ENCODE data around the gene PIP5K1B.
"Not testable (repeated sequence)": the region's sequence is repeated elsewhere in the genome, so short reads cannot be mapped to it uniquely, and the experiment has no call there.

PIP5K1B gene

GRCh38 chr9:69035438-69036308 is 330.6 kb downstream of the PIP5K1B start, which contains the start of gene FXN:
Gene FXN (plus strand): TSS chr9:69035752. CDS start chr9:69035783, 31 bp downstream.
- peak; percentile 79 for DNase-seq

DNA sequence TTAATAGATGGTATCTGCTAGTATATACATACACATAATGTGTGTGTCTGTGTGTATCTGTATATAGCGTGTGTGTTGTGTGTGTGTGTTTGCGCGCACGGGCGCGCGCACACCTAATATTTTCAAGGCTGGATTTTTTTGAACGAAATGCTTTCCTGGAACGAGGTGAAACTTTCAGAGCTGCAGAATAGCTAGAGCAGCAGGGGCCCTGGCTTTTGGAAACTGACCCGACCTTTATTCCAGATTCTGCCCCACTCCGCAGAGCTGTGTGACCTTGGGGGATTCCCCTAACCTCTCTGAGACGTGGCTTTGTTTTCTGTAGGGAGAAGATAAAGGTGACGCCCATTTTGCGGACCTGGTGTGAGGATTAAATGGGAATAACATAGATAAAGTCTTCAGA is 331.3 kb downstream of the PIP5K1B start:
- peak; percentile 1 for DNase-seq

DNA sequence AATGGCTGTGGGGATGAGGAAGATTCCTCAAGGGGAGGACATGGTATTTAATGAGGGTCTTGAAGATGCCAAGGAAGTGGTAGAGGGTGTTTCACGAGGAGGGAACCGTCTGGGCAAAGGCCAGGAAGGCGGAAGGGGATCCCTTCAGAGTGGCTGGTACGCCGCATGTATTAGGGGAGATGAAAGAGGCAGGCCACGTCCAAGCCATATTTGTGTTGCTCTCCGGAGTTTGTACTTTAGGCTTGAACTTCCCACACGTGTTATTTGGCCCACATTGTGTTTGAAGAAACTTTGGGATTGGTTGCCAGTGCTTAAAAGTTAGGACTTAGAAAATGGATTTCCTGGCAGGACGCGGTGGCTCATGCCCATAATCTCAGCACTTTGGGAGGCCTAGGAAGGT is 331.8 kb downstream of the PIP5K1B start:
- no peak for DNase-seq

- DNase-seq: no peak
Measured at GRCh38 chr9:69040646-69041045, 335.6 kb downstream of the PIP5K1B start.

DNA sequence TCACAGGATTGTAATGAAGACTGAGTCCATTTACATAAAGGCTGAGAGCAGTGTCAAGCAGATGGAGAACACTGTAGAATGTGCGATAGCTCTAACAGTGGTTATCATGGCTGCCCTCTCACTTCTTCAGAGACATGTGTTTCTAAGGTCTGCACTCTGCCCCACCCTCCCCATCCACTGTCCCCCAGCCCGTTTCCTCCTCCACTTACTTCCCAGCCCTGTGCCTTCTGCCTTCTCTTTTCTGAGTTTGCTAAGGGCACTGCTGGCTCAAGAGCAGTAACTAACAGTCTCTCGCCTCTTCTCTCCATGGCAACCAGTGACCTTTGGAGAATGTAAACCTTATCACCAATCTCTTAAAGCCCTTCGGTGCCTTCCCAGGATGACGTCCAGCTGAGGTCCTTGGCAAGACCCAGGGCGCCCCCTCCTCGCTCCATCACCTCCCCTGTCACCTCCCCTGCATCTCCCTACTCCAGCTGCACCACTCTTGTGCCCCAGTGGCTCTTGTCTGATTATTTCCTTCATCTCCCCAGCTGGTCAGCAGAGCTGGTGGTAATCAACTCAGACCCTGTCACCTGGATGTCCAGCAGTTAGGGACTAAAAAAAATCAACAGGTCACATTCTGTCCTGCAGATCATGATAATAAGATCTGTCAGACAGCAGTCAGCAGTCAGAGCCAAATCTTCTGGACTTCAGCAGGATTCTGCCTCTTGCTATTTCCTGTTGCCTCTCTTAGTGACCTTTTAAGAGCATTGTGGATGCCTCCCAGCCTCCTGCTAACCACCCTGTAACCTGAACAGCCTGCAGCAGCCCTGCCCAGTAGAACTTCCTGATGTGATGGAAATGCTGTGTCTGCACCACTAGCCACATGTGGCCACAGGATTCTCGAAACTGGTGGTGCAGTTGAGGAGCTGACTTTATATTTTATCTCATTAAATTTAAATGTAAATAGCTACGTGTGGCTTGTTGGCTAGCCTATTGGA is 339.5 kb downstream of the PIP5K1B start:
- peak; percentile 17 for DNase-seq

GRCh38 chr9:69045821-69046220 is 340.8 kb downstream of the PIP5K1B start:
- DNase-seq: no peak

DNA sequence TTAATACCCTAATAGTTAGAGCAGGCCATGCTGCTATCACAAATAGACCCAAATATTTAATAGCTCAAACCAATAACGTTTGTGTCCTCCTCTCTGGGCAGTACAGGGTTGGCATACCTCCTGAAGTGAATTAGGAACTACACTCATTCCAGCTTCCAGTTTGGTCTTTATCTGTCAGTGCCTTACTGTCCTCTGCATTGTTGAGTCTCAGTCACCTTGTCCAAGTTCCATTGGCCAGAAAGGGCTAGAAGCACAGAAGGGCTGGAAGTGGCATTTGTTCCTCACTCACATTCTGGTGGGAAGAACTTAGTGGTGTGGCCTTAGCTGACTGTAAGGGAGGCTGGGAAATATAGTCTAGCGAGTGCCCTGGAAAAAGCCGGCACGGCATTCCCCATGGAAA is 341.7 kb downstream of the PIP5K1B start:
- DNase-seq: no peak

DNA sequence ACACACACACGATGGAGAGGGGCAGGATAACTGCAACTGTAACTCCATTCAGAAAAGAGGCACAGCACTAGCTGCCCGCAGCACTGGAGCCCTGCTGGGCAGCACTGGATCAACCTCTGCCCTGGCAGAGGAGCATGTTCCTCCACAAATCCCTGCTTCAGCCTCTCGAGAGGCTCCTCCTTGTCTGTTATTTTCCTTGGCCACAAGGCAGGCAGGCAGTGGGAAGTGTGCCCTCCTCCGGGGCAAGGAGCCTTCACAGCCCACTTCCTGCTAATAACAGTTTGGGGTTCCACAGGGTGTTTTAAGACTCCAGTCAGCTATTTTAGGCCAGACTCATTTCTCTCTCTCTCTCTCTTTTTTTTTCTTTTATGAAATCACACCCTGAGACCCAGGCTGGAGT is 342.3 kb downstream of the PIP5K1B start:
- no peak for DNase-seq

DNA sequence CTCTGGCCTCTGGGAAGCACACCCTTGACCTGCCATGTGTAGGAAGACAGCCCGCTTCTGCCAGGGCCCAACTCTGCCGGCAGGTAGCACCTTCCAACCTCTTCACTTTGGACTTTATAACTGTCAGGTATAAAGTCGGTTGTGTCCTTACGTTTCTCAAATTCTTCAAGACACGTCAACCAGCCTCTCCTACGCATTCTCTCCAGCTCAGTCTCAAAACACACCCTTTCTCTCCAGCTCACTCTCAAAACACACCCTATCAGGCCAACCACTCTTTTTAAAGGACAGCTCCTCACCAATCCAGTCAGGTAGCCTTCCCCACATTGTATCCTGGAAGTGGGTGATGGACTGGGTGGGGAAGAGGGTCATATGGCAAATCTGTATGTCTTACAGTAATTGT is 344.1 kb downstream of the PIP5K1B start:
- no peak for DNase-seq

DNA sequence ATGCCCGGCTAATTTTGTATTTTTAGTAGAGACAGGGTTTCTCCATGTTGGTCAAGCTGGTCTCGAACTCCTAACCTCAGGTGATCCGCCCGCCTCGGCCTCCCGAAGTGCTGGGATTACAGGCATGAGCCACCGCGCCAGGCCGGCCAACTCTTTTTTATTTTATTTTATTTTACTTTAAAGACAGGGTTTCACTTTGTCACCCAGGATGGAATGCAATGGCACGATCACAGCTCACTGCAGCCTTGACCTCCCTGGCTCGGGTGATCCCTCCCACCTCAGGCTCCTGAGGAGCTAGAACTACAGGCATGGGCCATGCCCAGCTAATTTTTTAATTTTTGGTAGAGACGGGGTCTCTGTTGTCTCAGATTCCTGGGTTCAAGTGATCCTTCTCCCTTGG is 345.9 kb downstream of the PIP5K1B start:
- DNase-seq: not testable (repeated sequence)

DNA sequence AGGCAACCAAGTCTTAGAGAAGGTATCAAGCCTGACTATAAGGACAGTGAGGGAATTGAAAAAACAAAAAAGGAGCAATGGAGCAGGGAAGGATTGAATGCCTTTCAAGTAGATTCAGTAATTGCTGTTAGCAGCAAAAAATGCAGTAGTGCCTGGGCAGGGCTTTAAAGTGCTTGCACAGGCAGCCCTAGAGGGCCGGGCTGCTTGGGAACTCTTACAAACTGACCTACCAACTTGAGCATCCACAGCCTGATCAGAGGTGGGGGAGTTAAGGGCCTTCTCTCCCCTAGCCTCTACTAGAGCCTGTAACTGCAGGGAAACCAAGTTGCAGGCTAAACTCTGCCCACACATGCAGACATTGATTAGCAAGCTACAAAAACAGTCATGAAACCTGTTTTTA is 349.9 kb downstream of the PIP5K1B start:
- no peak for DNase-seq

DNA sequence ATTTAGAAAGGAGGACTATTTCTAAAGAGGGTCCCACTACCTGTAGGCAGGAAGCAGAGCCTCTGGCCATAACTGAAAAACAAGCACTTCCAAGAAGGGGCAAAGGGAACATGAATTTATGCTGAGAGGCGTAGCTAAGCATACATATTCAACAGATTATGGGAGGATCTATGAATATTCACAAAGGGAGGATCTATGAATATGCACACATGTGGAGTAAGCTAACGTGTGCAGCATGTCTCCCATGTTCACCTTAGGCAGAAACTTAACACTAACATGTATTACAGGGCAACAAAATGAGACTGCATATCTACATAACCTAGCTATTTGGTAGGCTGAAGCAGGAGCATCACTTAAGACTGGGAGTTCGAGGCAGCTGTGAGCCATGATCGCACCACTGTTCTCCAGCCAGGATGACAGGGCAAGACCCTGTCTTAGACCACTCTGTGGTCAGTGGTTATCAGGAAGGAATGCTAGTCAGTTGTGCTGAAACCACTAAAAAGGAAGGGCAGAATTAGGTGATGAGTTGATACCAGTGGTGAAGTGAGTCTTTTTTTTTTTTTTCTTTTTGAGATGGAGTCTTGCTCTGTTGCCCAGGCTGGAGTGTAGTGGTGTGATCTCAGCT is 351.3 kb downstream of the PIP5K1B start:
- DNase-seq: no peak

DNA sequence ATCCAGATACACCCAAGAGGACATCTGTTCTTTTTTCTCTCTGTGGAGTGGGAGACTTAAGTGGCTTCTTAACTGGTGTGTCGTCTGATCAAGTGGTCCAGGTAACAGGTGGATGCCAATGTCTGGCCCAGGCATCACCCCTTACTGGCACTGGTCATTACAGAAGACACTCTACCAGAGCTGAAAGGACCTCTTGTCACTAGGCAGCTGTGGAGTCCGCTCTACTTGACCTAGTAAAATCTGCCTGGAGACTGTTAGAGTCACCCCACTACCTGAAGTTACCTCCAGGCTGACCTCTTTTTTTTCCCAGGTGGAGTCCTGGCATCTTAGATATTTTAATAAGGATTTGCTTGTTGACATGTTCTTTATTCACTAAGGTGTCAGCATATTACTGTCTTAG is 353.1 kb downstream of the PIP5K1B start:
- DNase-seq: no peak

All from fibroblast of skin of abdomen (primary cell).